DND-41 (cell line): ENCODE measurements around the gene NUP42.

Experiments
- EZH2 ChIP-seq: IDR thresholded peaks from 3 replicates; pipeline ENCODE4 v1.6.1; 2012; ENCODE audit warnings: borderline replicate concordance, low read depth, mild to moderate bottlenecking, moderate library complexity, low read length, inconsistent platforms; ENCODE audit not compliant: severe bottlenecking
- TF ChIP-seq, protein P1 (sequence below): IDR thresholded peaks from 2 replicates; pipeline ENCODE4 v1.5.1; 2012; ENCODE audit warnings: borderline replicate concordance, low read length, moderate library complexity, mild to moderate bottlenecking; ENCODE audit not compliant: poor library complexity, severe bottlenecking; ENCODE audit errors: extremely low read depth

DNA sequence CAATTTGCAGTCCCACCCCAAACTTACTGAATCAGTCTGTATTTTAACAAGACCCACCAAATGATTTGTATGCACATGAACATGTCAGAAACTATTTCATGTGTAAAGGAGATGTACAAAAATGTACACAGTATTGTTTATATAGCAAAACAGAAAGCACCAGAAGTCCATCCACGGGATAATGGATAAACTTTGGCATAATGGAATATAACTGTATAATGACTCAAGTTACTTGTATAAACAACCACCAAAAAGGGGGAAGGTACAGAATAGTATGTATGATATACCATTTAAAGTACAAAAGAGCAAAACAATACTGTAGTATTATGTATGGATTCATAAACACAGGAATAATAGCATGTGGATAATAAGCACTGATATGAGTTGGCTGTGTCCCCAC is 22.4 kb downstream of the NUP42 start:
- TF ChIP-seq, protein P1, sequence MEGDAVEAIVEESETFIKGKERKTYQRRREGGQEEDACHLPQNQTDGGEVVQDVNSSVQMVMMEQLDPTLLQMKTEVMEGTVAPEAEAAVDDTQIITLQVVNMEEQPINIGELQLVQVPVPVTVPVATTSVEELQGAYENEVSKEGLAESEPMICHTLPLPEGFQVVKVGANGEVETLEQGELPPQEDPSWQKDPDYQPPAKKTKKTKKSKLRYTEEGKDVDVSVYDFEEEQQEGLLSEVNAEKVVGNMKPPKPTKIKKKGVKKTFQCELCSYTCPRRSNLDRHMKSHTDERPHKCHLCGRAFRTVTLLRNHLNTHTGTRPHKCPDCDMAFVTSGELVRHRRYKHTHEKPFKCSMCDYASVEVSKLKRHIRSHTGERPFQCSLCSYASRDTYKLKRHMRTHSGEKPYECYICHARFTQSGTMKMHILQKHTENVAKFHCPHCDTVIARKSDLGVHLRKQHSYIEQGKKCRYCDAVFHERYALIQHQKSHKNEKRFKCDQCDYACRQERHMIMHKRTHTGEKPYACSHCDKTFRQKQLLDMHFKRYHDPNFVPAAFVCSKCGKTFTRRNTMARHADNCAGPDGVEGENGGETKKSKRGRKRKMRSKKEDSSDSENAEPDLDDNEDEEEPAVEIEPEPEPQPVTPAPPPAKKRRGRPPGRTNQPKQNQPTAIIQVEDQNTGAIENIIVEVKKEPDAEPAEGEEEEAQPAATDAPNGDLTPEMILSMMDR, result no peak
- no peak for TF ChIP-seq EZH2
